ENCODE measurements around the gene SLC25A40.

DNA sequence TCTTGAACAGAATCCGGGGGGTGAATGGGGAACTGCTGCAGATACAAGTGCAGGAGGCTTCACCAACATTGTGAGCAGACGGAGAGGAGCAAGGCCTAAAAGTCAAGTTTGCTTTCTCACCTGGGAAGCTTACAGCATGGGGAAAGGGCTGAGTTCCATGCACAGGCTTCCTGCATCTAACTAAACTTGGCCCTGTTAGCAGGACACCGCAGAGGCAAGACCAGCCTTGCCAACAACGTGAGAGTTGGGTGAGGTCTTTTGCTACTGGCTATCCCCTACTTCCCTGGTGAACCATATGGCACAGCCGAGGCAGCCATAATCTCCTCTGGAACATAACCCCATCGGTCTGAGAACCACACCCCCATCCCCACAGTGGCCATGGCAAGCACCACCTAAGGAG, 43.7 kb upstream of the SLC25A40 start:
- TF ChIP-seq, protein P1, sequence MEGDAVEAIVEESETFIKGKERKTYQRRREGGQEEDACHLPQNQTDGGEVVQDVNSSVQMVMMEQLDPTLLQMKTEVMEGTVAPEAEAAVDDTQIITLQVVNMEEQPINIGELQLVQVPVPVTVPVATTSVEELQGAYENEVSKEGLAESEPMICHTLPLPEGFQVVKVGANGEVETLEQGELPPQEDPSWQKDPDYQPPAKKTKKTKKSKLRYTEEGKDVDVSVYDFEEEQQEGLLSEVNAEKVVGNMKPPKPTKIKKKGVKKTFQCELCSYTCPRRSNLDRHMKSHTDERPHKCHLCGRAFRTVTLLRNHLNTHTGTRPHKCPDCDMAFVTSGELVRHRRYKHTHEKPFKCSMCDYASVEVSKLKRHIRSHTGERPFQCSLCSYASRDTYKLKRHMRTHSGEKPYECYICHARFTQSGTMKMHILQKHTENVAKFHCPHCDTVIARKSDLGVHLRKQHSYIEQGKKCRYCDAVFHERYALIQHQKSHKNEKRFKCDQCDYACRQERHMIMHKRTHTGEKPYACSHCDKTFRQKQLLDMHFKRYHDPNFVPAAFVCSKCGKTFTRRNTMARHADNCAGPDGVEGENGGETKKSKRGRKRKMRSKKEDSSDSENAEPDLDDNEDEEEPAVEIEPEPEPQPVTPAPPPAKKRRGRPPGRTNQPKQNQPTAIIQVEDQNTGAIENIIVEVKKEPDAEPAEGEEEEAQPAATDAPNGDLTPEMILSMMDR (IDR thresholded peaks at IDR 0.05) = no peak
- TF ChIP-seq POLR2A (IDR thresholded peaks at IDR 0.05) = no peak

All from thyroid gland (tissue), 4 donors.